Gastrocnemius medialis (tissue), 4 donors: ENCODE data around the gene MYPOP.

Source experiments
- CTCF ChIP-seq, 5 experiments: fragments of 450-650 bp in 3 of 5; fragments of 200-600 bp in 2 of 5; sonication (generic) in 2 of 5; IDR thresholded peaks in 4 of 5; conservative IDR thresholded peaks in 1 of 5; 1 replicate in 4 of 5; 2 replicates in 1 of 5; pipeline ENCODE4 v1.5.1; 2016 to 2019; ENCODE audit warnings: antibody characterized with exemption in 5 of 5, mild to moderate bottlenecking in 3 of 5, moderate library complexity in 3 of 5
- POLR2A ChIP-seq, 2 donors: fragments of 450-650 bp; IDR thresholded peaks; one replicate each; pipeline ENCODE4 v1.6.1; 2017; ENCODE audit warnings: antibody characterized with exemption in 2 of 2, mild to moderate bottlenecking in 2 of 2, moderate library complexity in 2 of 2

GRCh38 chr19:45895519-45895972 is 6.9 kb downstream of the MYPOP start:
- TF ChIP-seq POLR2A (IDR thresholded peaks at IDR 0.05): no peak
- TF ChIP-seq CTCF (IDR thresholded peaks at IDR 0.05 in 4 of 5, conservative IDR thresholded peaks at IDR 0.05 in 1 of 5): no peak
